AG04450 (cell line): Measurements from ENCODE around the gene CTSC. TPM values are rescaled to one million over a fixed set of nuclear protein-coding genes. Genes with fewer than 3 reads are reported as not detected.
A peak's percentile ranks its signal among the peaks of the same experiment; 100 is the strongest.
"Not testable (repeated sequence)": the region's sequence is repeated elsewhere in the genome, so short reads cannot be mapped to it uniquely, and the experiment has no call there.

Experiments
- CTCF ChIA-PET: fragments of 300-600, 350-600 bp; formaldehyde crosslinking; extraction: SDS; loops from one replicate; lab custom pipeline; 2022; ENCODE audit warnings: antibody characterized with exemption, inconsistent platforms; lab: Charles Lee
- POLR2A ChIA-PET: fragments of 350-600 bp; formaldehyde crosslinking; extraction: SDS; loops from one replicate; lab custom pipeline; 2021; ENCODE audit warnings: antibody characterized with exemption, inconsistent platforms; lab: Yijun Ruan, JAX
- DNase-seq: peaks from one replicate; pipeline ENCODE4 v3.0.0-alpha.2; 2011; ENCODE audit warnings: low read depth, low spot score
- H3K27ac ChIP-seq: one replicate; pipeline ENCODE4 v1.5.1; 2012; ENCODE audit warnings: low read depth, low read length, control low read depth
- H3K27me3 ChIP-seq: one replicate; pipeline ENCODE4 v1.6.0; 2012; ENCODE audit warnings: low read length; ENCODE audit not compliant: control insufficient read depth, insufficient read depth
- H3K4me3 ChIP-seq: 2 replicates; pipeline ENCODE4 v1.5.1; 2011; ENCODE audit warnings: mild to moderate bottlenecking, low read depth, low read length, control low read depth
- H3K9me3 ChIP-seq: 2 replicates; pipeline ENCODE4 v1.5.1; 2012; ENCODE audit warnings: low read length; ENCODE audit not compliant: control insufficient read depth, insufficient read depth
- polyA plus RNA-seq: library from polyadenylated mRNA; depleted of rRNA; stranded (reverse); fragments of >200 nt; gene quantifications from 2 replicates; pipeline ENCODE4 v1.2.3, GENCODE V29; 2011; rRNA removed
- TF ChIP-seq, protein P1 (sequence below): IDR thresholded peaks from 2 replicates; pipeline ENCODE4 v1.5.1; 2011; ENCODE audit warnings: low read depth, low read length, control low read depth, inconsistent platforms

The CTSC gene
- polyA plus RNA-seq, 1 experiment = 565 TPM

DNA sequence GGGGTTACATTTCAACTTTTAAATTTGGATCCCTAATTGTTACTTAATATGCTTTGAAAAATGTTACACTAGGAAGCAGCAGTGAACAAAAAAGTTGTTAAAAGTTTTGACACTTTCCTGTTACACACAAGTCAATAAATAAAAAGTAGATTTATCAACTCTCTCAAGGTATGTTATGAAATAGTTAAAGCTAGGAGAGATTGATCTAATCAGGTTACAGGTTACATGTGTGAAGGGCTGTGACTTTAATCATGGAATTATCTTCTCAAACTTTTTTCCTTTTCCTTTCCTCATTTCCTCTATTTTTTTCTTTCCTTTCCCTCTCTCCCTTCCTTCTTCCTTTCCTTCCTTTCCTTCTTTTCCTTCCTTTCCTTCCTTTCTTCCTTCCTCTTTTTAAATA lies 85.3 kb downstream of the CTSC start:
- H3K27me3 ChIP-seq = no peaks in the 10 kb centered on the region
- H3K27ac ChIP-seq = no peak overlapping the region
- TF ChIP-seq, protein P1, sequence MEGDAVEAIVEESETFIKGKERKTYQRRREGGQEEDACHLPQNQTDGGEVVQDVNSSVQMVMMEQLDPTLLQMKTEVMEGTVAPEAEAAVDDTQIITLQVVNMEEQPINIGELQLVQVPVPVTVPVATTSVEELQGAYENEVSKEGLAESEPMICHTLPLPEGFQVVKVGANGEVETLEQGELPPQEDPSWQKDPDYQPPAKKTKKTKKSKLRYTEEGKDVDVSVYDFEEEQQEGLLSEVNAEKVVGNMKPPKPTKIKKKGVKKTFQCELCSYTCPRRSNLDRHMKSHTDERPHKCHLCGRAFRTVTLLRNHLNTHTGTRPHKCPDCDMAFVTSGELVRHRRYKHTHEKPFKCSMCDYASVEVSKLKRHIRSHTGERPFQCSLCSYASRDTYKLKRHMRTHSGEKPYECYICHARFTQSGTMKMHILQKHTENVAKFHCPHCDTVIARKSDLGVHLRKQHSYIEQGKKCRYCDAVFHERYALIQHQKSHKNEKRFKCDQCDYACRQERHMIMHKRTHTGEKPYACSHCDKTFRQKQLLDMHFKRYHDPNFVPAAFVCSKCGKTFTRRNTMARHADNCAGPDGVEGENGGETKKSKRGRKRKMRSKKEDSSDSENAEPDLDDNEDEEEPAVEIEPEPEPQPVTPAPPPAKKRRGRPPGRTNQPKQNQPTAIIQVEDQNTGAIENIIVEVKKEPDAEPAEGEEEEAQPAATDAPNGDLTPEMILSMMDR = no peak
- H3K4me3 ChIP-seq = no peak overlapping the region
- ChIA-PET POLR2A (no interaction called here), CTCF (no interaction called here)
- no peaks in the 10 kb centered on the region for H3K9me3 ChIP-seq
- DNase-seq = no peak

DNA sequence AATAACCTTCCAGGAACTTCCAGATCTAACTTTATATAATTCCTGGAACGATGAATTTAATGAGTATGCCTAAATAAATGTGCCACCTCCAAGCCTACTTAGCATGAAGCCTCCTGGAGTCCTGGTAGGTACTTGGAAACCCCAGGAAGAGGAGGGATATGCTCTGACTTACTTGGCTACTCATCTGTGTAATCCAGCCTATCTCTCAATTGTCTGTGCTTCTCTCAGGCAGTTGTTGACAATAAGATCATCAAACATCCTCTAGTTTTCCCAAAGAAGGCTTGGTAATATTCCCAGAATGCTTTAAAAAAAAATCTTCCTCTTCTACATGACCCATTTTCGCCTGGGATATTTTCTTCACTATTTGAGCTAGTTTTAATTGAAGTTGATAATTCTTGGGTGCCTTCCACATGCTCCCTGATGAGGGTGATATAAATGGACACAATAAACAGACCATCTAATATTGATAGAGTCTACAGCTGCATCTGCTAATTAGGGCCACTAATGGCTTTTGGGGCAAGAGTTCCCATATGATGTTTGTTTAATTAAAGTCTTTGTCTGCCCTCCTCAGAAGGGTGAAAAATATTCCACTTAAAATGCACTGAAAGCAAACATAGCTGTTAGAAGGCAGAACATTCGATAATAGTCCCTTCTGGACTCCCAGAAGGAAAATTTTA lies 86.8 kb downstream of the CTSC start:
- POLR2A ChIA-PET = no interaction called here
- TF ChIP-seq, protein P1 = no peak
- Histone ChIP-seq H3K27me3 (no peaks in the 10 kb centered on the region), H3K27ac (no peak overlapping the region), H3K9me3 (no peaks in the 10 kb centered on the region), H3K4me3 (no peak overlapping the region)
- CTCF ChIA-PET = no interaction called here
- no peak for DNase-seq

DNA sequence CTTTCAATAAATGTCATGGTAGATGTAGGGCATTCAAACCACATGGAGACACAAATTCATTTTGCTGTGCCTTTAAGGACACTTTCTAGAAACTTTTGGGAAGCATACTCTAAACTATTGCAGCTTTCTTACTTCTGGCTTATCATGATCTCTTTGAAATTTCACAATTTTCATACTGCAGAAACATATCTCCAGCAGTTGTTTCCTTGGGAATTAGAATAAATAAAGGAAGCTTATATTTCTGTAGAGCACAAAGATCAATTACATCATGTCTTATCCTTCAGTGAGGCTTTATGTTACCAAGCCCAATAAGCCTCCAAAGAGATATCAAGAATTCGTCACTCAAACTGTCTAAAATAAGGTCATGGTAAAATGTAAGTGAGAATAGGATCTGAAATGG lies 87.8 kb downstream of the CTSC start:
- ChIA-PET CTCF (interaction anchor here (1.1 kb wide), 1 partner anchor 18 kb away, joined by 4 read pairs; no protein-coding TSS in a partner anchor), POLR2A (no interaction called here)
- DNase-seq = no peak

DNA sequence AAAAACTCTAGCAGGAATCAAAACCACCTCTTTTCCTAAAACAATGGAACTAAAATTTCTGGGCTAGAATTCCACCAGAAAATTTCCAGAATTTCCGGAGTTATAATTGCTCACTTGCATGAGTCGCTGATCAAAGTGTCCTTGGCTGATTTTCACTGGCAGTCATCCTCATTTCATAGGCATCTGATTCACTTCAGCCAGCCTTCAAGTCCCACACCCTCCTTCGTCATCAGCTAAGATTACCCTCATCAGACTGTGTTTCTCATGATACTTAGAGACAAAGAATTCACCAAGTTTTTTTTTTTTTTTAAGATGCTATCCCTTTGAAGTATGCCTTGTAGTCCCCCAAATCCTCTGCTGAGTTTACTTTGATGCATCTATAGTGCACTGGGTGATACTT lies 90.8 kb downstream of the CTSC start:
- Histone ChIP-seq H3K4me3 (no peak overlapping the region), H3K27ac (no peak overlapping the region), H3K27me3 (no peaks in the 10 kb centered on the region), H3K9me3 (no peaks in the 10 kb centered on the region)
- POLR2A ChIA-PET = no interaction called here
- CTCF ChIA-PET = no interaction called here
- peak; percentile 23 for DNase-seq
- TF ChIP-seq, protein P1 = no peak

More for the DNA sequence above, 87.8 kb downstream of the CTSC start:
- no peaks in the 10 kb centered on the region for H3K9me3 ChIP-seq
- H3K4me3 ChIP-seq = no peak overlapping the region
- no peaks in the 10 kb centered on the region for H3K27me3 ChIP-seq
- TF ChIP-seq, protein P1 = no peak
- H3K27ac ChIP-seq = no peak overlapping the region

DNA sequence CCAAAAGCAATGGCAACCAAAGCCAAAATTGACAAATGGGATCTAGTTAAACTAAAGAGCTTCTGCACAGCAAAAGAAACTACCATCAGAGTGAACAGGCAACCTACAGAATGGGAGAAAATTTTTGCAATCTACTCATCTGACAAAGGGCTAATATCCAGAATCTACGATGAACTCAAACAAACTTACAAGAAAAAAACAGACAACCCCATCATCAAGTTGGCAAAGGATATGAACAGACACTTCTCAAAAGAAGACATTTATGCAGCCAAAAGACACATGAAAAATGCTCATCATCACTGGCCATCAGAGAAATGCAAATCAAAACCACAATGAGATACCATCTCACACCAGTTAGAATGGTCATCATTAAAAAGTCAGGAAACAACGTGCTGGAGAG lies 92.0 kb downstream of the CTSC start:
- CTCF ChIA-PET, H3K4me3 ChIP-seq, DNase-seq, H3K27ac ChIP-seq, H3K9me3 ChIP-seq, POLR2A ChIA-PET, H3K27me3 ChIP-seq: not testable (repeated sequence)

Other genes starting within 250 kb of the CTSC start
- 5.6 and 7.2 TPM in 2 replicates for gene RAB38, start 162.3 kb downstream of the CTSC start, polyA plus RNA-seq